ENCODE results near the gene CACNA2D3. TPM values are rescaled to one million over a fixed set of nuclear protein-coding genes. Genes with fewer than 3 reads are reported as not detected.
"Not testable (repeated sequence)": the region's sequence is repeated elsewhere in the genome, so short reads cannot be mapped to it uniquely, and the experiment has no call there.

Gene CACNA2D3
- total RNA-seq, 2 experiments from 2014 or later = not detected

DNA sequence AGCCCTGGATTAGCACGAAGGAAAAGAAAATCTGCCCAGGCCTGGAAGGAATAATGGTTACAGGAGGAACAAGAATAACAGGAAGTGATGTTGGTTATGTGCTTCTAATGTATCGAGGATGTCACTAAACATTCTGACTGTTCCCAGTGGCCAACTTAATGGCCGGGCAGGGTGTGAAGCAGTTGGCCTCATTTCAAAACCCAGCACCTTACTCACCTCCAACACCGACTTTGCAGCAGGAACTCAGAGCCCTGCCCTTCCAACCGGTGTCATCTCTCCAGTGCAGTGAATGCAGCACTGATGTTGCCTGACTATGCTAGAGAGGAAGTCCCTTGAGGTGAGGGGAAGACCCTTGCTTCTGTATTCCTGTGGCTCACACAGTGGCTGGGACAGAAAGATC lies 967.9 kb downstream of the CACNA2D3 start:
- ChIA-PET POLR2A (no interaction called here), CTCF (no interaction called here)
- intact Hi-C loops (cut with micrococcal nuclease) = no loop called here
- H3K36me3 Mint-ChIP-seq = no peaks in the 10 kb centered on the region
- peaks cover 4% of the 10 kb centered on the region for H3K9me3 Mint-ChIP-seq
- H3K27me3 Mint-ChIP-seq = no peaks in the 10 kb centered on the region
- H3K4me3 Mint-ChIP-seq = no peak overlapping the region
- H3K4me1 Mint-ChIP-seq (ENCODE audit: low read depth) = no peaks in the 10 kb centered on the region
- DNase-seq = no peak
- H3K27ac Mint-ChIP-seq = no peak overlapping the region

DNA sequence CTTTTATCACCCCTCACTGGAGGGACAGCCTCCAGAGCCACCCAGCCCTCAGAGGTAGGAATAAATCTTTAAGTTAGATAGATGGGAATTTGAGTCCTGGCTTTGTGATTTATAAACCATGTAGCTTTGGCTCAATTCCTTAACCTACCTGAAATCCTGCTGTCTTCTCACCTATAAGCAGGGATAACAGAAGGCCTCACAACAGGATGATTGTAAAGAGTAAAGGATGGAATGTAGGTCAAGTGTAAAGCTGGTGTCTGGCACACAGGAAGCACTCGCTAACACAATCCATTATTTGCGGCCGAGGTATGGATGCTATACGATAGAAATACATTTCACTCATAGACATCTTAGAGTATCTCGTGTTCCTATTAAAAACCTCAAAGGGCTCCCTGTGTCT lies 968.4 kb downstream of the CACNA2D3 start:
- Mint-ChIP-seq H3K36me3 (no peaks in the 10 kb centered on the region), H3K9me3 (peaks cover 4% of the 10 kb centered on the region), H3K4me3 (no peak overlapping the region), H3K27ac (no peak overlapping the region), H3K27me3 (no peaks in the 10 kb centered on the region), H3K4me1 (ENCODE audit: low read depth) (no peaks in the 10 kb centered on the region)
- CTCF ChIA-PET = no interaction called here
- intact Hi-C loops (cut with micrococcal nuclease) = no loop called here
- POLR2A ChIA-PET = no interaction called here
- DNase-seq = no peak

DNA sequence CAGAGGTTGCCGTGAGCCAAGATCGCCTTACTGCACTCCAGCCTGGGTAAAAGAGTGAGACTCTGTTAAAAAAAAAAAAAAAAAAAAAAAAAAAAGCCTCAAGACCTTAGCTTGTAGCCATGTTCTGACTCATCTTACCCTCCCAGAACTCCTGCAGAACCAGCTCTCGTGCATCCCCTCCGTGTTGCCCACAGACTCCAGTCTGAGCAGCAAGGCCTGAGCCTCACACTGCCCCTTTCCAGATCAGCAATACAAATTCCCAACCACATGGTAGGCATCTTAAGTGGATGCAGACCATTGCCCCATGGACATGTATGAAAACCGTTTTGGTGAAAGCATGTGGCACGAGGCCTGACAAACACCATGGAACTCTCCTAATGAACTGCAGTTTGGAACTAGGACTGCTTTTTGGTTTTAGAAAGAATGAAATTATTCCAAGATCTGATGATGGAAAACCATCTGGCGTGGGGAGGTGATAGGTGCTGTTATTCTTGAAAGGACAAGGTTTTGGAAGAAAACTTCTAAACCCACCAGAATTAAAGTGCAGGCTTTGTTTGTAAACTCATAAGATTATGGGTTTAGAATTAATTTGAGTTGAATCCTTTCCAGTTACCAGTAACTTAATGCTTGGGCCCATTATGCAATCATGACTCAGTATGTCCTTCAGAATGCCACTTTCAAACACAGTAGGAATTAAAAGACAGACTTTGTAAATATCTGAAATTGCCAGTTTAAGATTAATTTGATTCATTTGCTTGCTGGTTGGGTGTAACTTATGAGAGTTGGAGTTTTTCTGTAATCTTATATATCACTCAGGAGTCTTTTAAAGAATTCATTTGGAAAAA lies 969.3 kb downstream of the CACNA2D3 start:
- POLR2A ChIA-PET = no interaction called here
- Mint-ChIP-seq H3K9me3 (peaks cover 4% of the 10 kb centered on the region), H3K4me1 (ENCODE audit: low read depth) (no peaks in the 10 kb centered on the region)

DNA sequence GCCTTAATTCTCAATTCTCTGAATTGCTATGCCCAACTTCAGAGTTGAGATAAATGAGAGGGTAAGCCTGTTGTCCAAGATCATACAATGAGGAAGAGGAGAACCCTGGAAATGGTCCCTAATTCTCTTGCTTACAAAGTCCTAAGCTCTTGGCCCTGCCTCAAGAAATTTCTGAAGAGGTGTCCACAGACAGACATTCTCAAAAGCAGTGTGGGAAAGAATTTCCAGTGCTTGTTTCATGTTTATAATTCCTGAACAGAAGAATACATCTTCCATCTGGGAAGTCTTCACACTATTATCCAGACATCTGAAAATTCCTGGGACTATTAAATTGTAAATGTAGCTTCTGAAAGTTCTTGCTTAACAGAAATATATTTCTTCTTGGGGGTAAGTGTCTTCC lies 972.3 kb downstream of the CACNA2D3 start:
- H3K27ac Mint-ChIP-seq = no peak overlapping the region
- DNase-seq = no peak
- H3K9me3 Mint-ChIP-seq = peaks cover 9% of the 10 kb centered on the region
- no peaks in the 10 kb centered on the region for H3K36me3 Mint-ChIP-seq
- H3K27me3 Mint-ChIP-seq = no peaks in the 10 kb centered on the region
- CTCF ChIA-PET = interaction anchor here (0.6 kb wide), 1 partner anchor 1143 kb away, joined by 3 read pairs; no protein-coding TSS in a partner anchor
- no peaks in the 10 kb centered on the region for H3K4me1 Mint-ChIP-seq (ENCODE audit: low read depth)
- POLR2A ChIA-PET = no interaction called here
- no peak overlapping the region for H3K4me3 Mint-ChIP-seq
- intact Hi-C loops (cut with micrococcal nuclease) = no loop called here

More for the DNA sequence above, 969.3 kb downstream of the CACNA2D3 start:
- intact Hi-C loops (cut with micrococcal nuclease) = no loop called here
- no peak overlapping the region for H3K4me3 Mint-ChIP-seq
- no peaks in the 10 kb centered on the region for H3K36me3 Mint-ChIP-seq
- no peak overlapping the region for H3K27ac Mint-ChIP-seq
- CTCF ChIA-PET = no interaction called here
- no peaks in the 10 kb centered on the region for H3K27me3 Mint-ChIP-seq
- DNase-seq = no peak

DNA sequence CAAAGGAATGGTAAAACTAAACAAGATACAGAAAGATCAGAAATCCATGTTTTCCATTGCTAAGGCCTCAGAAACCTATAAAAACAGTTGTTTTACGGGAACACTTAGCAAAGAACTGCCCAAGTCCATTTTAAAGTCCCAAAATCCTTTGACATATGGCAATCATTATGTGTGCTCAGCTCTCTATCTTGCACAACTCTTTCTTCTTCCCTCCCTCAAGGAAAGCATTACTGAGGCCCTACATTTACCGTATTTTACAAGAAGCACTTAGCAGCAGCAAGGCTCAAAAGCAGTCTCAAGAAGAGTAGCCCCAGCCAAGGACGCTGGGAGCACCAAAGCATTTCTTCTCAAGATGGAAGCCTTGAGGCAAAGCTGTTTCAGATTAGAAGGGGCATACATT lies 975.1 kb downstream of the CACNA2D3 start:
- no peaks in the 10 kb centered on the region for H3K36me3 Mint-ChIP-seq

DNA sequence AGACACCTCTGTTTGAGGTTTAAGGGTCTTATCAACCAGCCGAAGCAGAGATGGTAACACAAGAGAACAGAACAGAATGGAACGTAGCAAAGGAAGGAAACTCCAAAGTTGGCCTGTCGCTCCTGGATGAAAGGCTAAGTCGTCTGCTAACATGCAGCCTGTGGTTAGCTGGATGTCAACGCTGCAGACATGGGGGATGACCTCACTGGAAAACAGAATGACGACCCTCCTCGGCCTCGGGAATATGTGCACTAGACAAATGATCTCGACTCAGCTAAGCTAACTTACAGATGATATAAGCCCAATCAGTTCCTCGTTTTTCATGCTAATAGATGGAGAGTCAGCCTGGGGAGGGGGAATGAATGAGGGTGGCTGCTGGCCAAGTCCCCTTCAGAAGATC lies 983.3 kb downstream of the CACNA2D3 start:
- ChIA-PET CTCF (no interaction called here), POLR2A (no interaction called here)
- intact Hi-C loops (cut with micrococcal nuclease) = no loop called here
- Mint-ChIP-seq H3K36me3 (no peaks in the 10 kb centered on the region), H3K9me3 (peaks cover 4% of the 10 kb centered on the region), H3K27ac (no peak overlapping the region), H3K27me3 (no peaks in the 10 kb centered on the region), H3K4me3 (no peak overlapping the region), H3K4me1 (ENCODE audit: low read depth) (no peaks in the 10 kb centered on the region)
- no peak for DNase-seq

More for the DNA sequence above, 975.1 kb downstream of the CACNA2D3 start:
- no peaks in the 10 kb centered on the region for H3K4me1 Mint-ChIP-seq (ENCODE audit: low read depth)
- no peak overlapping the region for H3K27ac Mint-ChIP-seq
- POLR2A ChIA-PET = no interaction called here
- no peak overlapping the region for H3K4me3 Mint-ChIP-seq
- CTCF ChIA-PET = no interaction called here
- intact Hi-C loops (cut with micrococcal nuclease) = no loop called here
- no peak for DNase-seq
- H3K9me3 Mint-ChIP-seq = peaks cover 9% of the 10 kb centered on the region
- H3K27me3 Mint-ChIP-seq = no peaks in the 10 kb centered on the region

DNA sequence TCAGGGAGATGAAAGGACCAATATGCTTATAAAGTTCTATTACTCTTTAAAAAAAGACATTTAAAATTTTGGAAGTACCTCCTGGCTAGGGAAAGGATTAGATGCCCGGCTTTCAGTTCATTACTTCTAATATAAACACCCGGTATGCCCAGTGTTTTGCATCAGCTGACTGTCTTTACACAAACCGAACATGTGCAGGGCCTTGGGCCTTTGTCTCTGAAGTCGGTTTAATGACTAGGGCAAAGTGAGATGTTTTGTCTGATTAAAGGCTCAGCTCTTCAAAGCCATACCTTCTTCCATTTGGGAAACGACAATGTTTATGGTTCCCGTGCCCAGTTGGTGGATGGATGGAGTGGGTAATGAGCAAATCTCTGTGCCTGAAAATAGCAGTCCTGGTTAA lies 984.8 kb downstream of the CACNA2D3 start:
- POLR2A ChIA-PET = no interaction called here
- no peaks in the 10 kb centered on the region for H3K4me1 Mint-ChIP-seq (ENCODE audit: low read depth)
- CTCF ChIA-PET = no interaction called here

DNA sequence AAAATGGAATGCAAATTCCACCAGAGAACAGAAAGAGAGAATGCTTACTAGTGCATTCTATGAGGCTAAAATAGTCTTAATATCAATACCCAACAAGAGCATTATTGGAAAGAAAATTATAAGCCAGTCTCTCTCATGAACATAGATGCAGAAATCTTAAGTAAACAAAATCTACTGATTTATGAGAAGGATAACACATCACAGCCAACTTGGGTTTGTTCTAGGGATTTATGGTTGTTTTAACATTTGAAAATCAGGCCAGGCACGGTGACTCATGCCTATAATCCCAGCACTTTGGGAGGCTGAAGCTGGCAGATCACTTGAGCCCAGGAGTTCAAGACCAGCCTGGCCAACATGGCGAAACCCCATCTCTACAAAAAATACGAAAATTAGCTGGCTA lies 989.6 kb downstream of the CACNA2D3 start:
- H3K27ac Mint-ChIP-seq; intact Hi-C loops (cut with micrococcal nuclease); H3K9me3 Mint-ChIP-seq; CTCF ChIA-PET; H3K4me3 Mint-ChIP-seq; H3K27me3 Mint-ChIP-seq; POLR2A ChIA-PET; H3K4me1 Mint-ChIP-seq (ENCODE audit: low read depth); DNase-seq; H3K36me3 Mint-ChIP-seq: not testable (repeated sequence)

More for the DNA sequence above, 984.8 kb downstream of the CACNA2D3 start:
- no peak for DNase-seq
- intact Hi-C loops (cut with micrococcal nuclease) = no loop called here
- no peak overlapping the region for H3K27ac Mint-ChIP-seq
- no peaks in the 10 kb centered on the region for H3K27me3 Mint-ChIP-seq
- H3K4me3 Mint-ChIP-seq = no peak overlapping the region
- H3K36me3 Mint-ChIP-seq = no peaks in the 10 kb centered on the region
- H3K9me3 Mint-ChIP-seq = peaks cover 4% of the 10 kb centered on the region

DNA sequence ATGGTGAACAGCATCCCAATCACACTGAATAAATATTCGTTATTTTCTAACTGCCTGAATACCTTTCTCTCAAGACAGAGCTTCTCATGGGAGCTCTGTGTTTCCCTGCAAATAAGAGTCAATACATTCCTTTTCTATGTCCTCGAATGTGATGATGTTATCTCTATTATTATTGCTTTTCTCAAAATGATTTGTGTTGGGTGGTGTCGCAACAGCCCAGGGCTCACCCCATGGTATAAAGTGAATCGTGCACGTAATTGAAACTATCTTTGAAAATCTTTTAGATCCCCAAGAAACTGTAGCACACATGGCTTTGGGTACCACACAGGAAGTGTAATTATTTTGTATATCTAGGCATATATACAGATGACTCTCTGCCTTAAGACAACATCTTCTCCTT lies 996.1 kb downstream of the CACNA2D3 start:
- H3K36me3 Mint-ChIP-seq = no peaks in the 10 kb centered on the region
- H3K27ac Mint-ChIP-seq = no peak overlapping the region
- CTCF ChIA-PET = no interaction called here
- H3K4me1 Mint-ChIP-seq (ENCODE audit: low read depth) = no peaks in the 10 kb centered on the region
- intact Hi-C loops (cut with micrococcal nuclease) = no loop called here
- no peaks in the 10 kb centered on the region for H3K27me3 Mint-ChIP-seq
- H3K4me3 Mint-ChIP-seq = no peak overlapping the region
- DNase-seq = no peak
- POLR2A ChIA-PET = no interaction called here
- H3K9me3 Mint-ChIP-seq = no peaks in the 10 kb centered on the region

DNA sequence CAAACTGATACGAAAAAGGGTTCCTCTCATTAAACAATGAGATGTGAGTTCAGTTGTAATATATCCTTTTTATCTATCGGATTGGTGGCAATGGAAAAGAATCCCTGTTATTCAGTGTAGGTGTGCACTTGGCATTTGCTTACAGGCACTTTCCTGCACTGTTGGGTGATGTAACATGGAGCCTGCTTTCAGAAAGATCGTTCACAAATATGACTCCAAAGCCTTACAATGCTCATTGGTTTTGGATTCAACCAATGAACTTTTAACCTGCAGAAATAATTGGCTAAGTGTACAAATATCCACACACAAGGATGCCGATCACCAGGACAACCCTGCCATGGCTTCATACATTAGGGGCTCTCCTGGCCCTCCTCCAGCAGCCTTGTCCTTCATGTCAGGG lies 996.9 kb downstream of the CACNA2D3 start:
- Mint-ChIP-seq H3K4me3 (no peak overlapping the region), H3K27me3 (no peaks in the 10 kb centered on the region), H3K27ac (no peak overlapping the region), H3K9me3 (no peaks in the 10 kb centered on the region), H3K4me1 (ENCODE audit: low read depth) (no peaks in the 10 kb centered on the region), H3K36me3 (no peaks in the 10 kb centered on the region)
- DNase-seq = no peak
- CTCF ChIA-PET = no interaction called here
- POLR2A ChIA-PET = no interaction called here
- intact Hi-C loops (cut with micrococcal nuclease) = no loop called here

DNA sequence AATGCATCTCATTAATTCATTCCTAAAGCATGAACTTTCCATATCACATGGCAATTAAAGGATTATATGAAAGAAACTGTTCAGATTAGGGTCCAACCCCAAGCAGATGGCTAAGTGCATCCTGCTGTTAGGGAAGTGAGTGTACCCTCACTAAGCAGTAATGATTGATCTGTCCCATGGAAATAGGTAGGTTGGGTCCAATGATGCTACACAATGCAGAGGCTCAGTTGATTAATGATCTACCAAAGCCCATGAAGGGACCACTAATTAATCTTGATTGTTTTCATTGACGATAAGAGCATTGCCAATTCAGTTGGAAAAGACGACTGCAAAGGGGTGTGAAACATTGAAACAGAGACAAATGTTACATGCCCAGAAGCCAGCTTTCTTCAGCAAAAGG lies 1000.0 kb downstream of the CACNA2D3 start:
- peaks cover 4% of the 10 kb centered on the region for H3K9me3 Mint-ChIP-seq
- no peaks in the 10 kb centered on the region for H3K4me1 Mint-ChIP-seq (ENCODE audit: low read depth)
- H3K36me3 Mint-ChIP-seq = no peaks in the 10 kb centered on the region
- no peak overlapping the region for H3K4me3 Mint-ChIP-seq
- DNase-seq = no peak
- ChIA-PET CTCF (interaction anchor here (0.6 kb wide), 1 partner anchor 587 kb away, joined by 3 read pairs; no protein-coding TSS in a partner anchor), POLR2A (no interaction called here)
- intact Hi-C loops (cut with micrococcal nuclease) = no loop called here
- no peaks in the 10 kb centered on the region for H3K27me3 Mint-ChIP-seq
- no peak overlapping the region for H3K27ac Mint-ChIP-seq

All from activated CD4-positive, alpha-beta memory T cell treated with anti-CD3 and anti-CD28 coated beads for 36 hours (primary cell).